Activated naive CD4-positive, alpha-beta T cell treated with anti-CD3 and anti-CD28 coated beads, Interleukin-2, amount 10 ng/mL, durations not matched to agents 7 days and 5 days (primary cell): ENCODE results near the gene CAPN8.

Experiments used
- CTCF ChIA-PET: fragments of 350-600 bp; sonication (Branson Sonifier 250); formaldehyde crosslinking; loops from one replicate; lab custom pipeline; 2021; ENCODE audit warnings: antibody characterized with exemption; lab: Charles Lee
- DNase-seq: peaks from one replicate; pipeline ENCODE4 v3.0.0-alpha.2; 2020
- H3K27ac Mint-ChIP-seq: one replicate; pipeline ENCODE4 v1.8.0; 2021; ENCODE audit warnings: mild to moderate bottlenecking, moderate library complexity, mixed read lengths
- H3K27me3 Mint-ChIP-seq: one replicate; pipeline ENCODE4 v1.8.0; 2021; ENCODE audit warnings: mild to moderate bottlenecking, mixed read lengths
- H3K36me3 Mint-ChIP-seq: one replicate; pipeline ENCODE4 v1.8.0; 2021; ENCODE audit warnings: mixed read lengths
- H3K4me1 Mint-ChIP-seq: one replicate; pipeline ENCODE4 v1.8.0; 2021; ENCODE audit warnings: mixed read lengths
- H3K4me3 Mint-ChIP-seq: one replicate; pipeline ENCODE4 v1.8.0; 2021; ENCODE audit warnings: mild to moderate bottlenecking, moderate library complexity, mixed read lengths
- H3K9me3 Mint-ChIP-seq: one replicate; pipeline ENCODE4 v1.8.0; 2021; ENCODE audit warnings: mixed read lengths

Gene CAPN8

DNA sequence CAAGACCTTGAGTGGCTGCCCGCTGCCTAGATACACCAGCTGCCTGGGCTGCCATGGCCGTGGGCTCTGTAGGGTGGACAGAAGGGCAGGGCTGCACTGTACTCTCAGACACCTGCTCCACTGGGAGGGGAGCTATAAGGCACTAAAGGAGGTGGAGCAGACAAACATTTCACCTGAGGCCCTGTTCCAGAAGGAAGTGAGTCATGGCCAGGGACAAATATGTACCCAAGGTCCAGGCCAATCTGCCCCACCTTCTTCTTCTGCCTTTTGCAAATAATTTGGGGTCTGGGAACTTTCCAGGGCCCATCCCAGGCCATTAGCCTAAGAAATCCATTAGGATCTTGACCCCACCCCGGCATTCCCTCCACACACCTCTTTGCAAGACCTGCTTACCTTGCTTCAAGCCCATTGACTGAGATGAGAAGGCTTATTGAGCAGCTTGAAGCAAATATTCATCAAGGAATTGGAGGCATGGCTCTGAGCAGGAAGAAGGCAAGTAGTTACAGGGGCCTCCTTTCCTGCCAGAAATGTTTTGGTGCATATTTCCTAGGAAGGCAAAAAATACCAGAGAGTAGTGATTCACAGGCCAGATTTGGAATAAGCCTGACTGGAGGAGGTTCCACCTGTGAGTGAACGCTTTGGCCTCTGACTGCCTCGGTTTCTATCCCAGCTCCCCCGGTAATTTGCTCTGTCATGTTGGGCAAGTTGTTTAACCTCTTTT lies at the start of gene CAPN8:
Gene CAPN8, minus strand, starts transcription at position 110 of the 721 bp plus-strand sequence. Its CDS starts 55 bp downstream, at position 55.
- no peak for DNase-seq
- Mint-ChIP-seq H3K4me3 (no peak within 1 kb of the TSS), H3K27me3 (peaks cover 20% of the 10 kb centered on the region), H3K27ac (no peak within 1 kb of the TSS), H3K9me3 (no peaks in the 10 kb centered on the region), H3K36me3 (no peaks in the 10 kb centered on the region), H3K4me1 (no peaks in the 10 kb centered on the region)
- CTCF ChIA-PET, result no interaction called here

DNA sequence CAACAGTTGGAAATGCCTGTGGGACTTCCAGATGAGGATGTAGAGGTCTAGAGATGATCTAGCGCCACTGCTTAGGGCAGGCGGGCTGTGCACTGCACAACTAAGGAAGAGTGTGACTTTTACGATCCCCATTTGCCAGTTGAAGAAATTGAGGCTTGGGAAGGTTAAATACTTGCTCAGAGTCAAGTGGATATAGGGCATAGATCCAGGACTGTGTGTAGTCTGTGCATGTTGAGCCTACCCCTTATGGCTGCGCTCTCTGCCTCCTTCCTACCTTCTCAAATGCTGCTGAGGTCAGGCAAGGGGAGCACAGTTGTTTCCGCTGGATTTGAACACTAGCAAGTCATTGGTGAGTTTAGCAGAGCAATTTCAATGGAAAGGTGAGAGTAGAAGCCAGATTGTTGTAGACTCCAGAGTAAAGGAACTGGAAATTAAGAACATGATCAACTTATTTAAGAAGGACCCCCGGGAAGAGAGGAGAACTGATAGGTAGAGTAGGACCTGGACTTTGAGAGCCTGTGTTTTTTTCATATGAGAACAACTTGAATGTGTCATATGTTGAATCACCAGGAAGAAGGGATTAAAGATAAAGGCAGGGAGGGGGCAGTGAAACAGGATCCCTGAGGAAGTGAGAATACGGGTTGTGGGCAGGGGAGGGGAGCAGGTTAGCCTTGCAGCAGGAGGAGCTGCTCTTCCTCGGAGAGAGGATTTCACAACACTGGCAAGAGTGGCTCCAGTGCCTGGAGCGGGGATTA lies 49.5 kb upstream of the CAPN8 start:
- no peaks in the 10 kb centered on the region for H3K27me3 Mint-ChIP-seq
- H3K4me3 Mint-ChIP-seq, result peak overlapping the region; percentile 59
- H3K36me3 Mint-ChIP-seq, result peaks cover 51% of the 10 kb centered on the region
- no peaks in the 10 kb centered on the region for H3K9me3 Mint-ChIP-seq
- DNase-seq, result no peak
- CTCF ChIA-PET, result interaction anchor here (1.2 to 5.2 kb wide), 2 partner anchors 12 to 34 kb away, joined by 3 to 51 read pairs; no protein-coding TSS in a partner anchor
- peaks cover 77% of the 10 kb centered on the region for H3K4me1 Mint-ChIP-seq
- H3K27ac Mint-ChIP-seq, result peak overlapping the region; percentile 94

DNA sequence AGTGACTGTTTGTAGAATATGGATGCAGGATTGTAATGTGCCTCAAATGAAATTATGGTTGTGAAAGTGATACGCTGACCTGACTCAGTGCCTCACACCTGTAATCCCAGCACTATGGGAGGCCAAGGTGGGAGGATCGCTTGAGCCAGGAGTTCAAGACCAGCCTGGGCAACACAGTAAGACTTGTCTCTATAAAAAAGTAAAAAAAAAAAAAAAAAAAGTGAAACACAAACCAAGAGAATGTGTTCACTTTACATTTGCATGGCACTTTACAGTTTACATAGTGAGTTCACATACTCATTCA lies 48.9 kb upstream of the CAPN8 start:
- Mint-ChIP-seq H3K4me3 (peak overlapping the region; percentile 76), H3K27ac (peak overlapping the region; percentile 94), H3K4me1 (peaks cover 73% of the 10 kb centered on the region), H3K36me3 (peaks cover 45% of the 10 kb centered on the region), H3K9me3 (no peaks in the 10 kb centered on the region), H3K27me3 (peaks cover 3% of the 10 kb centered on the region)
- CTCF ChIA-PET, result interaction anchor here (4.0 kb wide), 1 partner anchor 36 kb away, joined by 71 read pairs; no protein-coding TSS in a partner anchor
- no peak for DNase-seq

- H3K36me3 Mint-ChIP-seq, result peaks cover 41% of the 10 kb centered on the region
- peaks cover 73% of the 10 kb centered on the region for H3K4me1 Mint-ChIP-seq
- peak; percentile 46 for DNase-seq
- peaks cover 8% of the 10 kb centered on the region for H3K27me3 Mint-ChIP-seq
- H3K4me3 Mint-ChIP-seq, result peak overlapping the region; percentile 76
- CTCF ChIA-PET, result interaction anchor here (0.8 to 4.0 kb wide), 6 partner anchors 11 to 131 kb away, joined by 3 to 71 read pairs (median 3); no protein-coding TSS in a partner anchor
- no peaks in the 10 kb centered on the region for H3K9me3 Mint-ChIP-seq
- H3K27ac Mint-ChIP-seq, result peak overlapping the region; percentile 82
Measured at GRCh38 chr1:223713546-223714420, 48.3 kb upstream of the CAPN8 start.

GRCh38 chr1:223712850-223713474 lies 47.5 kb upstream of the CAPN8 start:
- CTCF ChIA-PET, result interaction anchor here (0.8 to 4.0 kb wide), 9 partner anchors 12 to 133 kb away, joined by 3 to 71 read pairs (median 3); no protein-coding TSS in a partner anchor
- Mint-ChIP-seq H3K4me1 (peaks cover 69% of the 10 kb centered on the region), H3K9me3 (no peaks in the 10 kb centered on the region), H3K4me3 (peak overlapping the region; percentile 76), H3K36me3 (peaks cover 33% of the 10 kb centered on the region), H3K27me3 (peaks cover 15% of the 10 kb centered on the region), H3K27ac (peak overlapping the region; percentile 82)
- peak; percentile 54 for DNase-seq

- Mint-ChIP-seq H3K4me3 (peak within 1 kb of the TSS; percentile 76), H3K27me3 (peaks cover 19% of the 10 kb centered on the region), H3K9me3 (no peaks in the 10 kb centered on the region), H3K27ac (peak within 1 kb of the TSS; percentile 82), H3K4me1 (peaks cover 67% of the 10 kb centered on the region), H3K36me3 (peaks cover 29% of the 10 kb centered on the region)
- peak; percentile 68 for DNase-seq
- CTCF ChIA-PET, result interaction anchor here (0.9 to 4.0 kb wide), 11 partner anchors 11 to 134 kb away, joined by 3 to 71 read pairs (median 4); no protein-coding TSS in a partner anchor
Measured at GRCh38 chr1:223712194-223712849, 46.8 kb upstream of the CAPN8 start, which contains the start of gene CAPN2. Gene CAPN2, plus strand, starts transcription at chr1:223712539. Its CDS starts 102 bp downstream, at chr1:223712641.

- Mint-ChIP-seq H3K36me3 (peaks cover 23% of the 10 kb centered on the region), H3K4me1 (peaks cover 61% of the 10 kb centered on the region), H3K27ac (peak overlapping the region; percentile 74), H3K9me3 (no peaks in the 10 kb centered on the region), H3K4me3 (peak overlapping the region; percentile 70), H3K27me3 (peaks cover 23% of the 10 kb centered on the region)
- DNase-seq, result no peak
- CTCF ChIA-PET, result interaction anchor here (1.1 to 4.0 kb wide), 6 partner anchors 11 to 44 kb away, joined by 3 to 71 read pairs (median 4); no protein-coding TSS in a partner anchor
Measured at GRCh38 chr1:223711747-223712193, 46.3 kb upstream of the CAPN8 start.

DNA sequence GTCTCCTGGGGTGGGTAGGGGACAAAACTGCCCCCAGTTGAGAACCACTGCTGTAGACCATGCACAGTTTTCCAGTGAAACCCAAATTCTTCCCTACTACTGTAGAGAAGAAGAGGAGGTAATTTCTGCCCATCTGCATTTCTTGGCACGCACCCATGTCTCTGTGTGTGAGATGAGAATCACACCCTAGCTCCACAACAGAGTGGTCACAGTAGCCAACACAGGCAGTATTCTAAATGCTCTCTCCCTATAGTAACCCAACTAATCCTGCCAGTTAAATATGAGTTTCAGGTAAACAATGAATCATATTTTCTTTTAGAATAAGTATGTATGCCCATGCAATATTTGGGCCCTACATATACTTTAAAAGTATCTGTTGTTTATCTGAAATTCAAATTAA lies 45.7 kb upstream of the CAPN8 start:
- no peak overlapping the region for H3K27ac Mint-ChIP-seq
- peak overlapping the region; percentile 2 for H3K4me3 Mint-ChIP-seq
- H3K4me1 Mint-ChIP-seq, result peaks cover 55% of the 10 kb centered on the region

GRCh38 chr1:223710179-223711133 lies 45.0 kb upstream of the CAPN8 start:
- Mint-ChIP-seq H3K27ac (peak overlapping the region; percentile 60), H3K36me3 (peaks cover 19% of the 10 kb centered on the region), H3K4me1 (peaks cover 48% of the 10 kb centered on the region), H3K9me3 (no peaks in the 10 kb centered on the region), H3K4me3 (no peak overlapping the region), H3K27me3 (peaks cover 29% of the 10 kb centered on the region)
- DNase-seq, result no peak
- CTCF ChIA-PET, result interaction anchor here (0.6 to 4.0 kb wide), 4 partner anchors 12 to 649 kb away, joined by 3 to 71 read pairs (median 7); no protein-coding TSS in a partner anchor

More for the DNA sequence above, 45.7 kb upstream of the CAPN8 start:
- Mint-ChIP-seq H3K36me3 (peaks cover 19% of the 10 kb centered on the region), H3K27me3 (peaks cover 26% of the 10 kb centered on the region), H3K9me3 (no peaks in the 10 kb centered on the region)
- DNase-seq, result no peak
- CTCF ChIA-PET, result interaction anchor here (0.6 to 4.0 kb wide), 6 partner anchors 10 to 649 kb away, joined by 3 to 71 read pairs (median 4); no protein-coding TSS in a partner anchor

GRCh38 chr1:223709598-223709997 lies 44.1 kb upstream of the CAPN8 start:
- Mint-ChIP-seq H3K27me3 (peaks cover 29% of the 10 kb centered on the region), H3K4me1 (peaks cover 39% of the 10 kb centered on the region), H3K27ac (no peak overlapping the region), H3K4me3 (no peak overlapping the region), H3K9me3 (no peaks in the 10 kb centered on the region), H3K36me3 (peaks cover 11% of the 10 kb centered on the region)
- no peak for DNase-seq
- CTCF ChIA-PET, result interaction anchor here (2.7 kb wide), 1 partner anchor 11 kb away, joined by 10 read pairs; no protein-coding TSS in a partner anchor

DNA sequence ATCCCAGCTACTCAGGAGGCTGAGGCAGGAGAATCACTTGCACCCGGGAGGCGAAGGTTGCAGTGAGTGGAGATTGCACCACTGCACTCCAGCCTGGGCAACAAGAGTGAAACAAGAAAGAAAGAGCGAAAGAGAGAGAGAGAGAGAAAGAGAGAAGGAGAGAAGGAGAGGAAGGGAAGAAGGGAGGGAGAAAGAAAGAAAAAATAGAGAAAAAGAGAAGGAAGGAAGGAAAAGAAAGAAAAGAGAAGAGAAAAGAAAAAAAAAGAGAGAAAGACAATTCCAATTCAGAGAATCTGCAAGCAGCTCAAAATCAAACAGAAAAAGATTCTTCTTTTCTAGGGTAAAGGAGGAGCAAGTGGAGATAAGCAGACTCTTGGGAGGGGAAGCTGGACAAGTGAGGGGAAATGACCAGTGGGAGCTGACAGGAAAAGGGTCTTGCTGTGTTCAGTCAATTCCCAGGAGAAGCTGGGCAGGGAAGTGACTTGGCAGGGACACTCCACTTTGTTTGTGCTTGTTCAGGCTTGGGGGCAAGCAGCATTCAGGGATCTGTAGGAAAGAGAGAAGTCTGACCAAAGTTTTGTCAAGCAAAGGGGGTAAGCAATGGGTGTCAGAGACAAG lies 43.3 kb upstream of the CAPN8 start:
- Mint-ChIP-seq H3K27ac (no peak overlapping the region), H3K36me3 (peaks cover 6% of the 10 kb centered on the region), H3K4me1 (peaks cover 32% of the 10 kb centered on the region), H3K9me3 (no peaks in the 10 kb centered on the region), H3K27me3 (peaks cover 29% of the 10 kb centered on the region), H3K4me3 (no peak overlapping the region)
- CTCF ChIA-PET, result interaction anchor here (0.7 to 1.8 kb wide), 2 partner anchors 34 to 152 kb away, joined by 3 read pairs; no protein-coding TSS in a partner anchor
- DNase-seq, result no peak
